Adrenal gland (tissue), 12 donors: ENCODE results near the gene ATN1. TPM values are rescaled to one million over a fixed set of nuclear protein-coding genes. Genes with fewer than 3 reads are reported as not detected.

Experiments
- DNase-seq, 7 donors: peaks; one replicate each; pipeline ENCODE4 v3.0.0-alpha.2; 2019 to 2020
- H3K27ac ChIP-seq, 5 donors: fragments of 200-600 bp; sonication (generic) in 4 of 5; 1 replicate in 3 of 5; 2 replicates in 2 of 5; pipeline versions ENCODE4 v1.5.1 to v1.8.0; 2016 to 2020; ENCODE audit warnings: mild to moderate bottlenecking in 1 of 5
- H3K27me3 ChIP-seq: fragments of 200-600 bp; 2 replicates; pipeline ENCODE4 v1.8.0; 2021
- H3K36me3 ChIP-seq, 2 donors: fragments of 200-600 bp; replicated peaks in 1 of 2; 1 replicate in 1 of 2; 2 replicates in 1 of 2; pipeline versions ENCODE4 v1.5.1 to v1.8.0; 2018 to 2022
- H3K4me1 ChIP-seq, 2 donors: fragments of 200-600 bp; replicated peaks in 1 of 2; 1 replicate in 1 of 2; 2 replicates in 1 of 2; pipeline versions ENCODE4 v1.5.1 to v1.8.0; 2018 to 2021
- H3K4me3 ChIP-seq, 4 donors: fragments of 200-600 bp; sonication (generic) in 3 of 4; one replicate each; pipeline ENCODE4 v1.5.1; 2016 to 2018
- H3K9me3 ChIP-seq, 3 donors: fragments of 200-600 bp; sonication (generic) in 1 of 3; replicated peaks in 1 of 3; 1 replicate in 2 of 3; 2 replicates in 1 of 3; pipeline versions ENCODE4 v1.5.1 to v1.8.0; 2016 to 2021
- POLR2A ChIP-seq, 2 donors: fragments of 450-650 bp; IDR thresholded peaks; one replicate each; pipeline ENCODE4 v1.6.1; 2017; ENCODE audit warnings: antibody characterized with exemption in 2 of 2, mild to moderate bottlenecking in 2 of 2, moderate library complexity in 1 of 2
- WGBS, 4 donors: extraction: QIAGEN DNeasy Blood & Tissue Kit in 2 of 4; methylation state at CpG; one replicate each; pipeline versions ENCODE4 v1.1.5 to v1.1.7; 2013 to 2017; 5-methylcytosine and 5-hydroxymethylcytosine counted together
- intact Hi-C, 2 donors: fragments of 100-400 bp; cut with DNase I; formaldehyde crosslinking; loops; one replicate each; pipeline versions ENCODE4 v1.14.1 to v1.15.0; 2022 to 2023
- polyA plus RNA-seq, 3 donors: library from polyadenylated mRNA; stranded (reverse); fragments of 200-250 nt in 2 of 3; fragments of 350-450 nt in 1 of 3; fragmentation: Illumina TruSeq in 1 of 3; extraction: RNeasy Lipid Tissue Mini Kit (QIAGEN cat#74804) in 1 of 3; gene quantifications; one replicate each; pipeline ENCODE4 v1.2.3, GENCODE V29; 2013 to 2014
- total RNA-seq, 9 donors: library from RNA; depleted of rRNA in 4 of 9; stranded (reverse); fragments of >200 nt in 4 of 9; fragments of 120-200 nt in 1 of 9; fragmentation: NEBNext Ultra II Directional in 1 of 9; extraction: Animal tissue kit (Norgen Biotek cat#: 25700) in 1 of 9; gene quantifications; one replicate each; pipeline versions ENCODE4 v1.1.0 to v1.2.4, GENCODE V29; 2013 to 2023
- TF ChIP-seq, protein P1 (sequence below), 6 experiments: fragments of 450-650 bp in 4 of 6; fragments of 200-600 bp in 2 of 6; sonication (generic) in 1 of 6; IDR thresholded peaks; 1 replicate in 5 of 6; 2 replicates in 1 of 6; pipeline versions ENCODE4 v1.5.1 to v1.8.0; 2016 to 2021; ENCODE audit warnings: antibody characterized with exemption in 6 of 6, mild to moderate bottlenecking in 2 of 6, moderate library complexity in 1 of 6
- donor health status: healthy with polysubstance abuse.
- donor health status: Bipolar disorder and iron deficiency.
- donor health status: DM: yes; HTN: yes; CAD: no.
- donor health status: DM: no; HTN: no; CAD: no.
- donor health status: DM: no; HTN: no; CAD: no.
- donor health status: DM: yes; HTN: yes; CAD: no.

Gene ATN1
- total and polyA plus RNA-seq, 12 donors, result 8.8 to 482 (median 110) TPM

DNA sequence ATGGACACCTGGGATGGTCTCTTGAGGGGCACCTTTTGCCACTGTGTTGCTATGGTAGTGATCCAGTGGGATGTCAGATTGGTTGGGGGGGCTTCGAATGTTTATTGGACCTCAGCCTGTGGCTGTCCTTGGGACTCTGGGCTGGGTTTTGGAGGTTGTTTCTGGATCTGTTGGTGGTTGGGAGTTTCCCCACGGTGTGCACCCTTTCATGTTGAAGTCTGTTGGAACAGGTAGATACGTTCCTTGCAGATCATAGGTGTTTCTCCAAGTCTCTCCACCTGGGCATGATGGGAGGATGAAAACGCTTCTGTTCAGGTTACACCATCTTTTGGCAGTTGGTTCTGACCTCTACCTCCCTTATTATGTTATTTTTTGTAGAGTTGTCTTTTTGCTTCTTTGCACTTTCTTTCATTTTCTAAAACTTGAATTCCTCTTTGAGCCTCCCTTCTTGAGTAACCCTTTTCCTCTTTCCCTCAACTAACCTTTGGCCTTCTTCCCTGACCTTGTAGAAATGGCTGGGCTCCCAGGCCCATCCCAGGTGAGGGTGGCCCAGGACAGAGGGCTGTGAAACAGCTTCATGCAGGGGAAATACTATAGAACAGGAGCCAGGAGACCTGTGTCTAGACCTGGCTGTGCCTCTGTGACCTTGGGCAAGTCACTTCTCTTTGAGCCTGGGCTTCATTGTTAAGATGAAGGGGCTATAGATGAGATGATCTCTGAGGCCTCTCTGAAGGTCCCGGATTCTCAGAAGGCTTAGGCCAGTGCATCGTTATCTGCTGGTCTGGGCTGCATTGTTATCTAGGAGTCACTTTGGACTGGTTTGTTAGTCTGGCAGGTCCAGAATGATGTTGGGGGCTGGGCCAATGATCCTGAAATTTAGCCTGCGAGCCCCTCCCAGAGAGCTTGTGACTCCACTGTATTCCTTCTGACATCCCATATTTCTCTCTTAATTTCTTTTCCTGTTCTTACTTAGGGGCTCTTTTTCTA lies 2.0 kb downstream of the ATN1 start:
- Histone ChIP-seq H3K27ac (peak overlapping the region in 4 of 5 donors; percentile 82 to 98 (median 94)), H3K36me3 (peaks cover 0 to 15% of the 10 kb centered on the region in 2 donors), H3K27me3 (no peaks in the 10 kb centered on the region), H3K9me3 (no peaks in the 10 kb centered on the region), H3K4me1 (peaks cover 43 to 72% of the 10 kb centered on the region in 2 donors), H3K4me3 (peak overlapping the region in 3 of 4 donors; percentile 22 to 91 (median 64))
- intact Hi-C loops, result no loop called here
- 21 to 31% (median 28%) methylated on average over 7 of the region's 7 CpGs for WGBS, 4 donors
- no peak for DNase-seq
- no peak for TF ChIP-seq POLR2A (IDR thresholded peaks at IDR 0.05)
- TF ChIP-seq, protein P1, sequence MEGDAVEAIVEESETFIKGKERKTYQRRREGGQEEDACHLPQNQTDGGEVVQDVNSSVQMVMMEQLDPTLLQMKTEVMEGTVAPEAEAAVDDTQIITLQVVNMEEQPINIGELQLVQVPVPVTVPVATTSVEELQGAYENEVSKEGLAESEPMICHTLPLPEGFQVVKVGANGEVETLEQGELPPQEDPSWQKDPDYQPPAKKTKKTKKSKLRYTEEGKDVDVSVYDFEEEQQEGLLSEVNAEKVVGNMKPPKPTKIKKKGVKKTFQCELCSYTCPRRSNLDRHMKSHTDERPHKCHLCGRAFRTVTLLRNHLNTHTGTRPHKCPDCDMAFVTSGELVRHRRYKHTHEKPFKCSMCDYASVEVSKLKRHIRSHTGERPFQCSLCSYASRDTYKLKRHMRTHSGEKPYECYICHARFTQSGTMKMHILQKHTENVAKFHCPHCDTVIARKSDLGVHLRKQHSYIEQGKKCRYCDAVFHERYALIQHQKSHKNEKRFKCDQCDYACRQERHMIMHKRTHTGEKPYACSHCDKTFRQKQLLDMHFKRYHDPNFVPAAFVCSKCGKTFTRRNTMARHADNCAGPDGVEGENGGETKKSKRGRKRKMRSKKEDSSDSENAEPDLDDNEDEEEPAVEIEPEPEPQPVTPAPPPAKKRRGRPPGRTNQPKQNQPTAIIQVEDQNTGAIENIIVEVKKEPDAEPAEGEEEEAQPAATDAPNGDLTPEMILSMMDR (IDR thresholded peaks at IDR 0.05), result no peak

DNA sequence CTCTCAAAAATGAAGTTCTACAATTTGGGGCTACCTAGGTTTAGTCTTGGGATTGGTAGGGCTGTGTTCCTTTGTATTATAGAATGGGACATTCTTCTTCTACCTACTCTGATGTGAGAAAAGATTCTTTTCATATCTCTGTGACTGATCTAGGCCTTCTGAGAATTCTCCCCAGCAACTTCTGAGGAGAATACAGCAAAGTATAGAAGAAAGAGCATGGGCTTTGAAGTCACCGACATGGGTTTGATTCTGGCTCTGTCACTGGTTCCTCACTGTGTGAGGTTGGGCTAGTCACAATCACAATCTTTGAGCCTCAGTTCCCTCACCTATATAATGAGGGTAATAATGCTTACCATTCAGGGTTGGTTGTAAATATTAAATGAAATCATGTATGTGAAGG lies 5.0 kb downstream of the ATN1 start:
- intact Hi-C loops, result no loop called here
- no peak for DNase-seq
- no peaks in the 10 kb centered on the region for H3K27me3 ChIP-seq
- 33 to 75% (median 56%) methylated on average over 1 of the region's 1 CpG for WGBS, 4 donors
- H3K27ac ChIP-seq, result peak overlapping the region in 3 of 5 donors; percentile 46 to 57 (median 57)
- peaks cover 0 to 30% of the 10 kb centered on the region in 2 donors for H3K36me3 ChIP-seq
- no peaks in the 10 kb centered on the region for H3K9me3 ChIP-seq
- no peak overlapping the region for H3K4me3 ChIP-seq
- peaks cover 25 to 65% of the 10 kb centered on the region in 2 donors for H3K4me1 ChIP-seq
- TF ChIP-seq, protein P1 (IDR thresholded peaks at IDR 0.05), result no peak
- no peak for TF ChIP-seq POLR2A (IDR thresholded peaks at IDR 0.05)

DNA sequence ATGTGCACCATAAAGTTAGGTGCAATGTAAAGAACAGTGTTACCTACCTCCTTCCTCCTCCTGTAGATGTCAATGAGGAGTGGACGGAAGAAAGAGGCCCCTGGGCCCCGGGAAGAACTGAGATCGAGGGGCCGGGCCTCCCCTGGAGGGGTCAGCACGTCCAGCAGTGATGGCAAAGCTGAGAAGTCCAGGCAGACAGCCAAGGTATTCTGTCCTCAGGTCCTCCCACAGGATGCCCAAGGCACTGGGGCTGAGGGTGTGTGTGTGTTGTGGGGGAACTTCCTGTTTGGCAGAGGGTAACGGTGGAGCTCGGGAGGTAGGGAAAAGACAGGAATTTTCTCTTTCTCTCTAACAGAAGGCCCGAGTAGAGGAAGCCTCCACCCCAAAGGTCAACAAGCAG lies 6.4 kb downstream of the ATN1 start:
- intact Hi-C loops, result no loop called here
- DNase-seq, result peak in 3 of 7 donors; percentile 38 to 54 (median 52)
- Histone ChIP-seq H3K9me3 (no peaks in the 10 kb centered on the region), H3K4me1 (peaks cover 32 to 74% of the 10 kb centered on the region in 2 donors), H3K27me3 (no peaks in the 10 kb centered on the region), H3K4me3 (no peak overlapping the region), H3K27ac (peak overlapping the region in 3 of 5 donors; percentile 16 to 57 (median 57)), H3K36me3 (peaks cover 0 to 30% of the 10 kb centered on the region in 2 donors)
- WGBS, 4 donors, result 39 to 52% (median 48%) methylated on average over 8 of the region's 8 CpGs
- TF ChIP-seq, protein P1 (IDR thresholded peaks at IDR 0.05), result no peak
- no peak for TF ChIP-seq POLR2A (IDR thresholded peaks at IDR 0.05)

DNA sequence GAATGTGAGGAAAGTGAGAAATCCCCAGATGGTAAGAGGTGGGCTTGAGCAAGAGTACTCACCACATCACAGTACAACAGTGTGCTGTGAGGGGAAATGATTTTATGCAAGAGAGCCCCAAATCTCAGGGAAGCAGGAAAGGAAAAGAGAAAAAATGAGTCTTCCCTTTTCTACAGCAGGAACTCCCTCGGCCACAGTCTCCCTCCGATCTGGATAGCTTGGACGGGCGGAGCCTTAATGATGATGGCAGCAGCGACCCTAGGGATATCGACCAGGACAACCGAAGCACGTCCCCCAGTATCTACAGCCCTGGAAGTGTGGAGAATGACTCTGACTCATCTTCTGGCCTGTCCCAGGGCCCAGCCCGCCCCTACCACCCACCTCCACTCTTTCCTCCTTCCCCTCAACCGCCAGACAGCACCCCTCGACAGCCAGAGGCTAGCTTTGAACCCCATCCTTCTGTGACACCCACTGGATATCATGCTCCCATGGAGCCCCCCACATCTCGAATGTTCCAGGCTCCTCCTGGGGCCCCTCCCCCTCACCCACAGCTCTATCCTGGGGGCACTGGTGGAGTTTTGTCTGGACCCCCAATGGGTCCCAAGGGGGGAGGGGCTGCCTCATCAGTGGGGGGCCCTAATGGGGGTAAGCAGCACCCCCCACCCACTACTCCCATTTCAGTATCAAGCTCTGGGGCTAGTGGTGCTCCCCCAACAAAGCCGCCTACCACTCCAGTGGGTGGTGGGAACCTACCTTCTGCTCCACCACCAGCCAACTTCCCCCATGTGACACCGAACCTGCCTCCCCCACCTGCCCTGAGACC lies 7.8 kb downstream of the ATN1 start:
- TF ChIP-seq POLR2A (IDR thresholded peaks at IDR 0.05), result peak in 1 of 2 donors; percentile 15
- TF ChIP-seq, protein P1 (IDR thresholded peaks at IDR 0.05), result no peak
- Histone ChIP-seq H3K9me3 (no peaks in the 10 kb centered on the region), H3K36me3 (peaks cover 0 to 30% of the 10 kb centered on the region in 2 donors), H3K27me3 (no peaks in the 10 kb centered on the region), H3K4me1 (peaks cover 20 to 59% of the 10 kb centered on the region in 2 donors), H3K4me3 (no peak overlapping the region), H3K27ac (peak overlapping the region in 2 of 5 donors; percentile 43 to 57)
- DNase-seq, result peak in 4 of 7 donors; percentile 29 to 65 (median 46)
- intact Hi-C loops, result no loop called here
- 56 to 67% (median 58%) methylated on average over 8 to 14 of the region's 14 CpGs for WGBS, 4 donors
